GM19463 (cell line): ENCODE measurements around the gene ZNF595.
"Not testable (repeated sequence)": the region's sequence is repeated elsewhere in the genome, so short reads cannot be mapped to it uniquely, and the experiment has no call there.

Source experiments
- ATAC-seq: cut with Tn5 transposase; IDR thresholded peaks from one replicate; pipeline ENCODE4 v1.9.1; 2021; ENCODE audit warnings: mild to moderate bottlenecking, moderate library complexity; ENCODE audit not compliant: unreplicated experiment

ZNF595 gene

GRCh38 chr4:85951-86350, 32.8 kb downstream of the ZNF595 start:
- no peak for ATAC-seq

- ATAC-seq = not testable (repeated sequence)
Observed at GRCh38 chr4:86559-87324, 33.6 kb downstream of the ZNF595 start.

- ATAC-seq = no peak
Observed at GRCh38 chr4:98386-98785, 45.3 kb downstream of the ZNF595 start.

- ATAC-seq = no peak
Observed at GRCh38 chr4:99863-100262, 46.7 kb downstream of the ZNF595 start.

- no peak for ATAC-seq
Observed at GRCh38 chr4:107083-107443, 53.9 kb downstream of the ZNF595 start.

GRCh38 chr4:107444-108429, 54.6 kb downstream of the ZNF595 start:
- no peak for ATAC-seq

GRCh38 chr4:112771-113170, 59.6 kb downstream of the ZNF595 start:
- no peak for ATAC-seq

- no peak for ATAC-seq
Observed at GRCh38 chr4:113732-114131, 60.6 kb downstream of the ZNF595 start.

- ATAC-seq = no peak
Observed at GRCh38 chr4:114149-114548, 61.0 kb downstream of the ZNF595 start.

GRCh38 chr4:116499-116898, 63.4 kb downstream of the ZNF595 start:
- no peak for ATAC-seq

- ATAC-seq = no peak
Observed at GRCh38 chr4:120616-121015, 67.5 kb downstream of the ZNF595 start.

GRCh38 chr4:121408-122084, 68.4 kb downstream of the ZNF595 start:
- no peak for ATAC-seq

GRCh38 chr4:123922-124274, 70.8 kb downstream of the ZNF595 start:
- ATAC-seq = not testable (repeated sequence)

- peak; percentile 98 for ATAC-seq
Observed at GRCh38 chr4:124275-125081, 71.4 kb downstream of the ZNF595 start, which contains the start of gene ZNF718. TSS of gene ZNF718 (plus strand) at chr4:124501. CDS start at chr4:124671, 170 bp downstream.

GRCh38 chr4:125091-125771, 72.1 kb downstream of the ZNF595 start:
- peak; percentile 1 for ATAC-seq

- no peak for ATAC-seq
Observed at GRCh38 chr4:125833-126232, 72.7 kb downstream of the ZNF595 start.

GRCh38 chr4:132483-132882, 79.4 kb downstream of the ZNF595 start:
- ATAC-seq = no peak
